Measurements from ENCODE around the gene TTLL3.
"Not testable (repeated sequence)": the region's sequence is repeated elsewhere in the genome, so short reads cannot be mapped to it uniquely, and the experiment has no call there.

- TF ChIP-seq POLR2A (IDR thresholded peaks at IDR 0.05; ENCODE audit: low read depth, low read length); TAF1 (IDR thresholded peaks at IDR 0.05; ENCODE audit: borderline replicate concordance, low read depth, low read length): not testable (repeated sequence)
Measured at GRCh38 chr3:9872067-9872466, 62.0 kb downstream of the TTLL3 start.

All from GM12892 (cell line).